Measurements from ENCODE around the gene DNASE1L1.

DNASE1L1 gene

DNA sequence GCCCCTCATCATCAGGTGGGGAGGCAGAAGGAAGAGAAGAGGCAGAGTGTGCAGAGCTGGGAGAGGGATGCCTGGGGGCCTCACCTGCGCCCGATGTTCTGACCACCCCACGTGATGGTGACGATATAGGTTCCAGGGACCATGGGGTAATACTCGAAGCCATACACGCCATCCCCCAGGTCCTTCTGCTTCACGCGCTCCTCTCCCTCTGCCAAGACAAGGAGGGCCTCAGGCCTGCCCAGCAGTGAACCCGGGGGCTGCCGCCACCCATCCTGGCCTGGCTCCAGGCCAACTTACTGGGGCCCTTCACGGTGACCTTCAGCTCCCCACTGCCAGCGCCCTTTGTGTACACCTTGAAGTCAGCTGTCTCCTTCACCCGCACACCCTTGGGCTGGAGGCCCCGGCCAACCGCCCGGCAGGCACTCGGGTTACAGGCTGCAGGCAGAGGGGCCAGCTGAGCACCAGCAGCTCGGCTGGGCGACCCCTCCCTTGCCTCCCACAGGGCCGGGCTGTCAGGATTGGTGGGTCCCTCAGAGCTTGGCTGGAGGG, 43.9 kb downstream of the DNASE1L1 start:
- DNase-seq: no peak
- Histone ChIP-seq H3K36me3 (replicated peaks) (peaks cover 67% of the 10 kb centered on the region), H3K27me3 (replicated peaks) (no peaks in the 10 kb centered on the region), H3K4me3 (ENCODE audit: low read depth, low read length) (no peak overlapping the region), H3K27ac (no peak overlapping the region)
- TF ChIP-seq, protein P1, sequence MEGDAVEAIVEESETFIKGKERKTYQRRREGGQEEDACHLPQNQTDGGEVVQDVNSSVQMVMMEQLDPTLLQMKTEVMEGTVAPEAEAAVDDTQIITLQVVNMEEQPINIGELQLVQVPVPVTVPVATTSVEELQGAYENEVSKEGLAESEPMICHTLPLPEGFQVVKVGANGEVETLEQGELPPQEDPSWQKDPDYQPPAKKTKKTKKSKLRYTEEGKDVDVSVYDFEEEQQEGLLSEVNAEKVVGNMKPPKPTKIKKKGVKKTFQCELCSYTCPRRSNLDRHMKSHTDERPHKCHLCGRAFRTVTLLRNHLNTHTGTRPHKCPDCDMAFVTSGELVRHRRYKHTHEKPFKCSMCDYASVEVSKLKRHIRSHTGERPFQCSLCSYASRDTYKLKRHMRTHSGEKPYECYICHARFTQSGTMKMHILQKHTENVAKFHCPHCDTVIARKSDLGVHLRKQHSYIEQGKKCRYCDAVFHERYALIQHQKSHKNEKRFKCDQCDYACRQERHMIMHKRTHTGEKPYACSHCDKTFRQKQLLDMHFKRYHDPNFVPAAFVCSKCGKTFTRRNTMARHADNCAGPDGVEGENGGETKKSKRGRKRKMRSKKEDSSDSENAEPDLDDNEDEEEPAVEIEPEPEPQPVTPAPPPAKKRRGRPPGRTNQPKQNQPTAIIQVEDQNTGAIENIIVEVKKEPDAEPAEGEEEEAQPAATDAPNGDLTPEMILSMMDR (IDR thresholded peaks at IDR 0.05; ENCODE audit: low read depth, low read length, missing control alignments): no peak
- in situ Hi-C loops (cut with HindIII; ENCODE audit: low pct_ligation_motif_present, low sequenced_read_pairs): no loop called here

DNA sequence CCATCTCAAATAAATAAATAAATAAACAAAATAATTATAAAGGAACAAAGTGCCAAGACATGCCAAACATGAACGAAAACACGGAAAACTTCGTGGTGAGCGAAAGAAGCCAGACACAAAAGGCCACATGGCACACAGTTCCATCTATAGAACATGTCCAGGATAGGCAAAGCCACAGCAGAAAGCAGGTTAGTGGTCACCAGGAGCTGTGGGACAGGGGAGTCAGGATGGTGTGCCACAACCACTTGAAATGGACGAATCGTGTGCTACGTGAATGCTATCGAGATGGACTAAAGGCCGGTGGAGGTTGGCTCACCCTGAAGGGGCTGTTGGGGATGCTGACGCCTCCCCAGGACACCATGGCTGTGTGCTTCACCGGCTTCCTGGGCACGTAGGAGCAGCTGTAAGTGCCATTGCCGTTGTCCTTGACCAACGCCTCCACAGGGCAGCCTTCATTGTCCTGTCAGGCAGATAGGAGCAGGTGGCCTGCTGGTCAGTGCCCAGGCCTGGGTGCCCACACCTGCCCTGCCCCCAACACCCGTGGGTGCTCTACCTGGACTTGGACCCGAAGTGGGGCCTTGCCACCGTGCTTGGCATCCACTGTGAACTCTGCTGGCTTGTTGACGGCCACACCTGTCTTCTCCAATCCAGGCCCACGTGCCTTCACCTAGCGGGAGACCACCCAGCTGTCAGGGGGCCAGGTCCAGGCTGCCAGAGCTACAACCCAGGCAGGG, 45.2 kb downstream of the DNASE1L1 start:
- TF ChIP-seq, protein P1 (IDR thresholded peaks at IDR 0.05; ENCODE audit: low read depth, low read length, missing control alignments): no peak
- Histone ChIP-seq H3K36me3 (replicated peaks) (peaks cover 74% of the 10 kb centered on the region), H3K27ac (no peak overlapping the region), H3K27me3 (replicated peaks) (no peaks in the 10 kb centered on the region), H3K4me3 (ENCODE audit: low read depth, low read length) (no peak overlapping the region)
- no peak for DNase-seq
- in situ Hi-C loops (cut with HindIII; ENCODE audit: low pct_ligation_motif_present, low sequenced_read_pairs): no loop called here

DNA sequence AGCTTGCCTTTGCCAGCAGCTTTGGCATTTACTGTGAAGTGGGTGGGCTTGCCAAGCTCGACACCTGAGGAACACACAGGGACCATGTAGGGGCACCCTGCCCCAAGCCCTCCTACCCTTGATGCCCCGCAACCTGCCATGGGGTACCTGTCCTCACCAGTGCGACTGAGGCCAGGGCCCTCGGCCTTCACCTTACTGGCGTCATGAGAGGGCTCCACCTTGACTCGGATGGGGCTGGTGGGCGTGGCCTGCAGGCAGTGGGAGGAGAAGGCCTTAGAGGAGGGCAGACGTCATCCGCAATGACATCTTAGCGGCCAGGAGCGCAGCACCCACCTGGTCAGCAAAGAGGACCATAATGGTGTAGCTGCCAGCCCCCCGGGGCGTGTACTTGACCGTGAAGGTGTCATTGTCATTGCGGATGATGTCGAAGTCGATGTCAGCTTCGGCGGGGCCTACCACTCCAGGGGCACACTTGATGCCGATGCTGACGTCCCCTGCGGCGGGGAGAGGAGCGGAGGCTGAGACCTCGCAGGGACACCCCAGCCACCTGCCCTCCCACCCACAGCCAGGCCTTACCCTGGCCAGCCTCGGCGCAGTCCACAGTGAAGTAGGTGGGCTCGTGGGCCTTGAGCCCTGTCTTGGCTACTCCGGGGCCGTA, 46.8 kb downstream of the DNASE1L1 start:
- TF ChIP-seq, protein P1 (IDR thresholded peaks at IDR 0.05; ENCODE audit: low read depth, low read length, missing control alignments): no peak
- in situ Hi-C loops (cut with HindIII; ENCODE audit: low pct_ligation_motif_present, low sequenced_read_pairs): no loop called here
- Histone ChIP-seq H3K4me3 (ENCODE audit: low read depth, low read length) (no peak overlapping the region), H3K27me3 (replicated peaks) (no peaks in the 10 kb centered on the region), H3K27ac (no peak overlapping the region), H3K36me3 (replicated peaks) (peaks cover 79% of the 10 kb centered on the region)
- no peak for DNase-seq

DNA sequence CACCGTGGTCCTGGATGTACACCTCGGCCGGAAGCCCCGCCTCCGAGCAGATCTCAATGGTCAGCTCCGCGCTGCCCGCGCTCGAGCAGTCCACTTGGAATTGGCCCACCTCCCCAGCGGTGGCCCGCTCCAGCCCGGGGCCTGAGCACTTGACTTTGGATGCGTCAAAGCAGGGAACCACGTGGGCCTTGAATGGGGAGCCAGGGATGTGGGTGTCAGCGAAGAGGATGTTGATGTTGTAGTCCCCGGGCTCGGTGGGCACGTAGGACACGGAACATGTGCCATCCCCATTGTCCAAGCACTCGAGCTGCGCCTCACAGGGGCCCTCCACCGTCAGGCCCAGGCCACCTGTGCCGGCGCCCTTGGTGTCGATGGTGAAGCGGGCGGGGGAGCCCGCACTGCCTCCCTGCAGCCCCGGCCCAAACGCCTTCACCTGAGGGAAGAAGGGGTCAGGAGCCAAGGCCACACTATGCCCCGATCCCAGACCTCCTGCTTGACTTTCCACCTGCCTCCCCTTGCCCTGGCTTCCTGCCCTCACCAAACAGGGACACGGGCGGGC, 48.8 kb downstream of the DNASE1L1 start:
- in situ Hi-C loops (cut with HindIII; ENCODE audit: low pct_ligation_motif_present, low sequenced_read_pairs): no loop called here
- no peak overlapping the region for H3K27ac ChIP-seq
- no peaks in the 10 kb centered on the region for H3K27me3 ChIP-seq (replicated peaks)
- DNase-seq: no peak
- TF ChIP-seq, protein P1 (IDR thresholded peaks at IDR 0.05; ENCODE audit: low read depth, low read length, missing control alignments): no peak
- H3K36me3 ChIP-seq (replicated peaks): peaks cover 82% of the 10 kb centered on the region
- no peak overlapping the region for H3K4me3 ChIP-seq (ENCODE audit: low read depth, low read length)

DNA sequence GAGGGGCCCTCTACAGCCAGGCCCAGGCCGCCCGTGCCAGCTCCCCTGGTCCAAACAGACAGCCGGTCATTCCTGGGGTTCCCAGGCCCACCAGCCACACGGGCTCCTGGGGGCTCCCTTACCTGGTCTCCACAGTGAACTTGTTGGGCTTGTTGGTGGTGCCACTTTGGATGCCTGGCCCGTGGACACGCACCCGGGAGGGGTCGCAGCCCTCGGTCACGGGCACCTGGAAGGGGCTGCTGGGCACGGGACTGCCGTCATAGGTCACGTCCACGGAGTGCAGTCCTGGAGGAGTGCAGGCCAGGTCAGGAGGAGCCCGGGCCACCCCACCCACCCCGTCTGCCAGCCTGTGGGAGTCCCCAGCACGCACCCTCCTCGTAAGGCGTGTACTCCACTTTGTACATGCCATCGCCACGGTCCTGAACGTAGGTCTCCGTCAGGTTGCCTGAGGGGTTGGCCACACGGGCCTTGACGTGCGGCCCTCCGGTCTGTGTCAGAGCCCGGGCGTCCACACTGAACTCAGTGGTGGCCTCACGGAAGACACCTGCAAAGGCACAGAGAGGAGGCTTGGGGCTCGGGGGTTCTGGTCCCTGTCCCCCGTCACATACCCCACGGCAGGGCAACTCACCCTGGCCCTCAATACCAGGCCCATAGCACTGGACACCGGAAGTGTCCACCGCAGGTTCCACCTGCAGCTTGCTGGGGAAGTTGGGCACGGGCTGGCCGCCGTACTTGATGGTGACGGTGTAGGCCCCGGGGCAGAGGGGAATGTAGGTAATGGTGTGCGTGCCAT, 49.5 kb downstream of the DNASE1L1 start:
- Histone ChIP-seq H3K4me3 (ENCODE audit: low read depth, low read length) (no peak overlapping the region), H3K36me3 (replicated peaks) (peaks cover 84% of the 10 kb centered on the region), H3K27ac (no peak overlapping the region), H3K27me3 (replicated peaks) (no peaks in the 10 kb centered on the region)
- TF ChIP-seq, protein P1 (IDR thresholded peaks at IDR 0.05; ENCODE audit: low read depth, low read length, missing control alignments): no peak
- in situ Hi-C loops (cut with HindIII; ENCODE audit: low pct_ligation_motif_present, low sequenced_read_pairs): no loop called here
- DNase-seq: no peak
